HepG2 (cell line): ENCODE data around the gene ABCD1. TPM values are rescaled to one million over a fixed set of nuclear protein-coding genes. Genes with fewer than 3 reads are reported as not detected.

ENCODE experiments used
- ATAC-seq: fragments of 200-7000 bp; cut with Tn5 transposase; 3 replicates; pipeline ENCODE4 v1.9.1; 2020; ENCODE audit warnings: mild to moderate bottlenecking, moderate library complexity
- BruUV-seq: library from RNA; stranded (reverse); fragments of 400-500 nt; replicated peaks from 2 replicates; lab custom pipeline; 2021; lab: Mats Ljungman, UMichigan
- CTCF ChIA-PET: fragments of 300-600 bp; formaldehyde crosslinking; extraction: SDS; loops from one replicate; lab custom pipeline; 2021; ENCODE audit warnings: low total read pairs, inconsistent platforms, low intra/inter-chr PET ratio; lab: Yijun Ruan, JAX
- POLR2A ChIA-PET: fragments of 350-600 bp; sonication (Branson Sonifier 250); formaldehyde crosslinking; loops from one replicate; lab custom pipeline; 2020; ENCODE audit warnings: antibody characterized with exemption, inconsistent platforms; lab: Yijun Ruan, JAX
- DNase-seq: peaks from one replicate; pipeline ENCODE4 v3.0.0-alpha.2; 2015; ENCODE audit warnings: low spot score
- FAIRE-seq: peaks from 3 replicates; lab custom pipeline; 2011; peaks lifted over from hg19 to GRCh38; lab: Jason Lieb, UNC
- H2AFZ ChIP-seq: one replicate; pipeline ENCODE4 v1.6.1; 2011; ENCODE audit warnings: low read length, inconsistent platforms
- H3K27ac ChIP-seq: fragments of 300-600 bp; 3 replicates; pipeline ENCODE4 v1.8.0; 2011; ENCODE audit warnings: mixed run types, mild to moderate bottlenecking, mixed read lengths, low read length, inconsistent platforms; ENCODE audit not compliant: insufficient read depth; ENCODE audit errors: extremely low read length
- H3K27me3 ChIP-seq, 2 experiments: fragments of 200-600 bp in 1 of 2; 2 replicates in 1 of 2; 3 replicates in 1 of 2; pipeline versions ENCODE4 v1.6.0 to v1.8.0; 2011; ENCODE audit warnings: low read length in 2 of 2, mild to moderate bottlenecking in 2 of 2, moderate library complexity in 2 of 2, inconsistent platforms in 1 of 2; ENCODE audit not compliant: insufficient read depth in 2 of 2, control insufficient read depth in 1 of 2
- H3K36me3 ChIP-seq, 2 experiments: fragments of 200-600 bp in 1 of 2; replicated peaks in 1 of 2; 2 replicates in 1 of 2; 3 replicates in 1 of 2; pipeline versions ENCODE4 v1.5.1 to v1.8.0; 2011; ENCODE audit warnings: low read length in 2 of 2, inconsistent platforms in 1 of 2; ENCODE audit not compliant: insufficient read depth in 2 of 2, control insufficient read depth in 1 of 2
- H3K4me1 ChIP-seq: 2 replicates; pipeline ENCODE4 v1.5.1; 2012; ENCODE audit warnings: low read length, inconsistent platforms; ENCODE audit not compliant: insufficient read depth
- H3K4me2 ChIP-seq: 2 replicates; pipeline ENCODE4 v1.6.0; 2011; ENCODE audit warnings: low read depth, low read length, inconsistent platforms
- H3K4me3 ChIP-seq, 3 experiments: fragments of 200-600 bp in 1 of 3; sonication (generic), shearing (Covaris generic) in 1 of 3; replicated peaks in 1 of 3; 2 replicates each; pipeline ENCODE4 v1.5.1; 2011 to 2016; ENCODE audit warnings: low read length in 3 of 3, inconsistent platforms in 2 of 3, low read depth in 2 of 3, mild to moderate bottlenecking in 2 of 3, control low read depth in 1 of 3, mixed read lengths in 1 of 3; ENCODE audit not compliant: insufficient read depth in 1 of 3
- H3K79me2 ChIP-seq: one replicate; pipeline ENCODE4 v1.6.1; 2011; ENCODE audit warnings: low read length, inconsistent platforms; ENCODE audit not compliant: insufficient read depth
- H3K9ac ChIP-seq: 2 replicates; pipeline ENCODE4 v1.6.0; 2011; ENCODE audit warnings: mild to moderate bottlenecking, low read depth, low read length, inconsistent platforms; ENCODE audit not compliant: insufficient read depth
- H3K9me3 ChIP-seq: 2 replicates; pipeline ENCODE4 v1.5.1; 2012; ENCODE audit warnings: mild to moderate bottlenecking, low read length
- H4K20me1 ChIP-seq: 2 replicates; pipeline ENCODE4 v1.6.0; 2011; ENCODE audit warnings: inconsistent platforms, mild to moderate bottlenecking, low read length, moderate library complexity; ENCODE audit not compliant: insufficient read depth
- CC2D1A ChIP-seq: sonication (generic); formaldehyde crosslinking; IDR thresholded peaks from 2 replicates; pipeline ENCODE4 v1.8.1; 2023; ENCODE audit warnings: mild to moderate bottlenecking, missing genetic modification reagents
- SNAPC2 ChIP-seq: sonication (generic); formaldehyde crosslinking; IDR thresholded peaks from 2 replicates; pipeline ENCODE4 v1.8.1; 2022; ENCODE audit warnings: mild to moderate bottlenecking, missing genetic modification reagents
- ZNF256 ChIP-seq: sonication (generic); formaldehyde crosslinking; conservative IDR thresholded peaks from 2 replicates; pipeline ENCODE4 v1.4.0; 2020; ENCODE audit warnings: missing genetic modification reagents
- ZNF878 ChIP-seq: sonication (generic); formaldehyde crosslinking; IDR thresholded peaks from 2 replicates; pipeline ENCODE4 v1.8.1; 2023; ENCODE audit warnings: mild to moderate bottlenecking, missing genetic modification reagents, moderate library complexity
- ZSCAN12 ChIP-seq: sonication (generic); formaldehyde crosslinking; IDR thresholded peaks from 2 replicates; pipeline ENCODE4 v1.9.0; 2021; ENCODE audit warnings: mild to moderate bottlenecking, missing genetic modification reagents
- WGBS: methylation state at CpG from one replicate; pipeline ENCODE4 v1.1.6; 2017; ENCODE audit warnings: low lambda C conversion rate; 5-methylcytosine and 5-hydroxymethylcytosine counted together
- in situ Hi-C: cut with HindIII; loops from 2 replicates; pipeline ENCODE4 v1.10.0; 2017; ENCODE audit warnings: low pct_unique_long_range_greater_than_20kb; ENCODE audit not compliant: extremely low pct_ligation_motif_present
- intact Hi-C: fragments of 100-400 bp; cut with micrococcal nuclease; formaldehyde crosslinking; loops from one replicate; pipeline ENCODE4 v1.10.0; 2022; ENCODE audit not compliant: unreplicated experiment
- polyA plus RNA-seq, 8 experiments: library from polyadenylated mRNA; depleted of rRNA in 3 of 8; stranded (reverse) in 7 of 8; unstranded in 1 of 8; fragments of >200 nt; fragmentation: Illumina TruSeq in 4 of 8; extraction: Trizol in 4 of 8; gene quantifications; 2 replicates each; pipeline versions ENCODE4 v1.2.1 to v1.2.3, GENCODE V29; 2011 to 2016; ENCODE audit warnings: low read depth in 4 of 8, missing spikeins in 1 of 8, mixed read lengths in 1 of 8; ENCODE audit not compliant: insufficient read depth in 1 of 8
- total RNA-seq, 5 experiments: library from RNA; depleted of rRNA; stranded (reverse); fragments of >200 nt; fragmentation: Illumina TruSeq; extraction: Trizol; gene quantifications; 2 replicates each; pipeline ENCODE4 v1.2.3, GENCODE V29; 2016; ENCODE audit warnings: low read depth in 1 of 5
- TF ChIP-seq, protein P1 (sequence below): sonication (generic); formaldehyde crosslinking; conservative IDR thresholded peaks from 2 replicates; pipeline ENCODE4 v1.4.0; 2020; ENCODE audit warnings: missing genetic modification reagents
- TF ChIP-seq, protein P2 (sequence below): sonication (generic); formaldehyde crosslinking; IDR thresholded peaks from 2 replicates; pipeline ENCODE4 v1.4.0; 2020; ENCODE audit warnings: missing genetic modification reagents
- TF ChIP-seq, protein P3 (sequence below): sonication (generic); formaldehyde crosslinking; IDR thresholded peaks from 2 replicates; pipeline ENCODE4 v1.5.1; 2020; ENCODE audit warnings: mild to moderate bottlenecking, missing genetic modification reagents, moderate library complexity
- TF ChIP-seq, protein P4 (sequence below): sonication (generic); formaldehyde crosslinking; IDR thresholded peaks from 2 replicates; pipeline ENCODE4 v1.8.1; 2023; ENCODE audit warnings: missing genetic modification reagents, inconsistent platforms, borderline replicate concordance
- TF ChIP-seq, protein P5 (sequence below): sonication (generic); formaldehyde crosslinking; IDR thresholded peaks from 2 replicates; pipeline ENCODE4 v1.9.0; 2021; ENCODE audit warnings: missing genetic modification reagents, borderline replicate concordance

Gene ABCD1
- total and polyA plus RNA-seq, 2 of the 13 experiments (the other 11 are each of a cell fraction or from before 2014, with no cell fraction given) = 11.4 to 15.9 TPM

DNA sequence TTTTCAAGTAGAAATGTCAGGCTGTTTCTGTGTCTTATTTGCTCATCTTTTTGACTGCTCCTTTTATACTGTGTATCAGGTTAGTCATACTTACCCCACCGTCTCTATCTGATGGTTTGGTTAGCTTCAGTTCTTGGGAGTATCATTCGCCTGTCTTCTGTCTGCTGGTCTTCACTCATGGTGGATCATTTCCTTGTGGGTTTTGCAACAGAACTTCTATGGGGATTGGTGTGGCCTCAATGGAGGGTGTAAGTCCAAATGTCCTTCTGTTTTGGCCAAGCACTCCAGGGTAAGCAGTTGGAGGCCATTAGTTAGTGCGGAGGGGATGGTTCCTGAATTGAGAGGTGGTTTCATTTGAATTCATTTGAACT, 7.2 kb downstream of the ABCD1 start:
- Histone ChIP-seq H3K9ac (no peak overlapping the region), H4K20me1 (peaks cover 19% of the 10 kb centered on the region), H3K4me3 (no peak overlapping the region), H3K4me2 (no peak overlapping the region), H3K9me3 (no peaks in the 10 kb centered on the region), H2AFZ (no peak overlapping the region), H3K79me2 (peaks cover 14% of the 10 kb centered on the region), H3K27ac (no peak overlapping the region), H3K27me3 (no peaks in the 10 kb centered on the region), H3K4me1 (peaks cover 50% of the 10 kb centered on the region), H3K36me3 (peaks cover 0 to 9% of the 10 kb centered on the region in 2 experiments; a peak in 1 of 5 replicates)
- ChIA-PET CTCF (no interaction called here), POLR2A (interaction anchor here (1.1 kb wide), 1 partner anchor 62 kb away, joined by 3 read pairs; the partner anchor contains the start of genes IDH3G and SSR4)
- FAIRE-seq (peak; percentile 8), DNase-seq (no peak), ATAC-seq (no peak)
- 100% methylated on average over 2 of the region's 3 CpGs for WGBS
- TF ChIP-seq, protein P1, sequence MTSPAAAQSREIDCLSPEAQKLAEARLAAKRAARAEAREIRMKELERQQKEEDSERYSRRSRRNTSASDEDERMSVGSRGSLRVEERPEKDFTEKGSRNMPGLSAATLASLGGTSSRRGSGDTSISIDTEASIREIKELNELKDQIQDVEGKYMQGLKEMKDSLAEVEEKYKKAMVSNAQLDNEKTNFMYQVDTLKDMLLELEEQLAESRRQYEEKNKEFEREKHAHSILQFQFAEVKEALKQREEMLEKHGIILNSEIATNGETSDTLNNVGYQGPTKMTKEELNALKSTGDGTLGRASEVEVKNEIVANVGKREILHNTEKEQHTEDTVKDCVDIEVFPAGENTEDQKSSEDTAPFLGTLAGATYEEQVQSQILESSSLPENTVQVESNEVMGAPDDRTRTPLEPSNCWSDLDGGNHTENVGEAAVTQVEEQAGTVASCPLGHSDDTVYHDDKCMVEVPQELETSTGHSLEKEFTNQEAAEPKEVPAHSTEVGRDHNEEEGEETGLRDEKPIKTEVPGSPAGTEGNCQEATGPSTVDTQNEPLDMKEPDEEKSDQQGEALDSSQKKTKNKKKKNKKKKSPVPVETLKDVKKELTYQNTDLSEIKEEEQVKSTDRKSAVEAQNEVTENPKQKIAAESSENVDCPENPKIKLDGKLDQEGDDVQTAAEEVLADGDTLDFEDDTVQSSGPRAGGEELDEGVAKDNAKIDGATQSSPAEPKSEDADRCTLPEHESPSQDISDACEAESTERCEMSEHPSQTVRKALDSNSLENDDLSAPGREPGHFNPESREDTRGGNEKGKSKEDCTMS = no peak
- TF ChIP-seq, protein P2, sequence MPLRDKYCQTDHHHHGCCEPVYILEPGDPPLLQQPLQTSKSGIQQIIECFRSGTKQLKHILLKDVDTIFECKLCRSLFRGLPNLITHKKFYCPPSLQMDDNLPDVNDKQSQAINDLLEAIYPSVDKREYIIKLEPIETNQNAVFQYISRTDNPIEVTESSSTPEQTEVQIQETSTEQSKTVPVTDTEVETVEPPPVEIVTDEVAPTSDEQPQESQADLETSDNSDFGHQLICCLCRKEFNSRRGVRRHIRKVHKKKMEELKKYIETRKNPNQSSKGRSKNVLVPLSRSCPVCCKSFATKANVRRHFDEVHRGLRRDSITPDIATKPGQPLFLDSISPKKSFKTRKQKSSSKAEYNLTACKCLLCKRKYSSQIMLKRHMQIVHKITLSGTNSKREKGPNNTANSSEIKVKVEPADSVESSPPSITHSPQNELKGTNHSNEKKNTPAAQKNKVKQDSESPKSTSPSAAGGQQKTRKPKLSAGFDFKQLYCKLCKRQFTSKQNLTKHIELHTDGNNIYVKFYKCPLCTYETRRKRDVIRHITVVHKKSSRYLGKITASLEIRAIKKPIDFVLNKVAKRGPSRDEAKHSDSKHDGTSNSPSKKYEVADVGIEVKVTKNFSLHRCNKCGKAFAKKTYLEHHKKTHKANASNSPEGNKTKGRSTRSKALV (CRISPR knock-in tag) = no peak
- TF ChIP-seq, protein P3, sequence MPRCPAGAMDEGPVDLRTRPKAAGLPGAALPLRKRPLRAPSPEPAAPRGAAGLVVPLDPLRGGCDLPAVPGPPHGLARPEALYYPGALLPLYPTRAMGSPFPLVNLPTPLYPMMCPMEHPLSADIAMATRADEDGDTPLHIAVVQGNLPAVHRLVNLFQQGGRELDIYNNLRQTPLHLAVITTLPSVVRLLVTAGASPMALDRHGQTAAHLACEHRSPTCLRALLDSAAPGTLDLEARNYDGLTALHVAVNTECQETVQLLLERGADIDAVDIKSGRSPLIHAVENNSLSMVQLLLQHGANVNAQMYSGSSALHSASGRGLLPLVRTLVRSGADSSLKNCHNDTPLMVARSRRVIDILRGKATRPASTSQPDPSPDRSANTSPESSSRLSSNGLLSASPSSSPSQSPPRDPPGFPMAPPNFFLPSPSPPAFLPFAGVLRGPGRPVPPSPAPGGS = no peak
- TF ChIP-seq ZNF256 = no peak
- TF ChIP-seq ZSCAN12 = no peak
- no peak for TF ChIP-seq CC2D1A (CRISPR knock-in tag)
- no peak for TF ChIP-seq SNAPC2 (CRISPR knock-in tag)
- TF ChIP-seq, protein P4, sequence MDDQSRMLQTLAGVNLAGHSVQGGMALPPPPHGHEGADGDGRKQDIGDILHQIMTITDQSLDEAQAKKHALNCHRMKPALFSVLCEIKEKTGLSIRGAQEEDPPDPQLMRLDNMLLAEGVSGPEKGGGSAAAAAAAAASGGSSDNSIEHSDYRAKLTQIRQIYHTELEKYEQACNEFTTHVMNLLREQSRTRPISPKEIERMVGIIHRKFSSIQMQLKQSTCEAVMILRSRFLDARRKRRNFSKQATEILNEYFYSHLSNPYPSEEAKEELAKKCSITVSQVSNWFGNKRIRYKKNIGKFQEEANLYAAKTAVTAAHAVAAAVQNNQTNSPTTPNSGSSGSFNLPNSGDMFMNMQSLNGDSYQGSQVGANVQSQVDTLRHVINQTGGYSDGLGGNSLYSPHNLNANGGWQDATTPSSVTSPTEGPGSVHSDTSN (CRISPR knock-in tag) = no peak
- TF ChIP-seq, protein P5, sequence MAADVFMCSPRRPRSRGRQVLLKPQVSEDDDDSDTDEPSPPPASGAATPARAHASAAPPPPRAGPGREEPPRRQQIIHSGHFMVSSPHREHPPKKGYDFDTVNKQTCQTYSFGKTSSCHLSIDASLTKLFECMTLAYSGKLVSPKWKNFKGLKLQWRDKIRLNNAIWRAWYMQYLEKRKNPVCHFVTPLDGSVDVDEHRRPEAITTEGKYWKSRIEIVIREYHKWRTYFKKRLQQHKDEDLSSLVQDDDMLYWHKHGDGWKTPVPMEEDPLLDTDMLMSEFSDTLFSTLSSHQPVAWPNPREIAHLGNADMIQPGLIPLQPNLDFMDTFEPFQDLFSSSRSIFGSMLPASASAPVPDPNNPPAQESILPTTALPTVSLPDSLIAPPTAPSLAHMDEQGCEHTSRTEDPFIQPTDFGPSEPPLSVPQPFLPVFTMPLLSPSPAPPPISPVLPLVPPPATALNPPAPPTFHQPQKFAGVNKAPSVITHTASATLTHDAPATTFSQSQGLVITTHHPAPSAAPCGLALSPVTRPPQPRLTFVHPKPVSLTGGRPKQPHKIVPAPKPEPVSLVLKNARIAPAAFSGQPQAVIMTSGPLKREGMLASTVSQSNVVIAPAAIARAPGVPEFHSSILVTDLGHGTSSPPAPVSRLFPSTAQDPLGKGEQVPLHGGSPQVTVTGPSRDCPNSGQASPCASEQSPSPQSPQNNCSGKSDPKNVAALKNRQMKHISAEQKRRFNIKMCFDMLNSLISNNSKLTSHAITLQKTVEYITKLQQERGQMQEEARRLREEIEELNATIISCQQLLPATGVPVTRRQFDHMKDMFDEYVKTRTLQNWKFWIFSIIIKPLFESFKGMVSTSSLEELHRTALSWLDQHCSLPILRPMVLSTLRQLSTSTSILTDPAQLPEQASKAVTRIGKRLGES (CRISPR knock-in tag) = no peak
- no peak for TF ChIP-seq ZNF878
- in situ Hi-C loops = no loop called here
- BruUV-seq = no TSS peak
- intact Hi-C loops = no loop called here
